ENCODE results near the gene PODXL2.

The PODXL2 gene

GRCh38 chr3:127693336-127693843, 64.4 kb downstream of the PODXL2 start:
- no peak overlapping the region for H2AK5ac ChIP-seq (ENCODE audit: low read length)
- no peak overlapping the region for H3K23ac ChIP-seq (ENCODE audit: low read length)
- no peak overlapping the region for H3K4ac ChIP-seq (ENCODE audit: low read depth, low read length)
- H3K27ac ChIP-seq (ENCODE audit: low read depth, low read length) = no peak overlapping the region
- no peak for DNase-seq
- no peak overlapping the region for H2BK120ac ChIP-seq (ENCODE audit: low read depth, low read length)
- no peaks in the 10 kb centered on the region for H3K79me2 ChIP-seq (ENCODE audit: control insufficient read depth, insufficient read depth, low read length)
- H3K79me1 ChIP-seq (ENCODE audit: low read length) = no peaks in the 10 kb centered on the region
- no peak overlapping the region for H3K18ac ChIP-seq (ENCODE audit: low read length)
- no peaks in the 10 kb centered on the region for H3K36me3 ChIP-seq (ENCODE audit: control insufficient read depth, insufficient read depth, low read length)
- no peak overlapping the region for H3K9ac ChIP-seq (ENCODE audit: low read length)
- no peak overlapping the region for H4K8ac ChIP-seq (ENCODE audit: low read depth, low read length)
- no CpG with 5 or more reads among the region's 7 CpGs for WGBS (ENCODE audit: extremely low coverage, insufficient coverage, low lambda C conversion rate)
- H3K4me1 ChIP-seq (ENCODE audit: control insufficient read depth, low read depth, low read length) = peaks cover 2% of the 10 kb centered on the region
- H4K5ac ChIP-seq (ENCODE audit: low read length) = no peak overlapping the region
- H2BK5ac ChIP-seq (ENCODE audit: low read length) = no peak overlapping the region
- H3K4me2 ChIP-seq (ENCODE audit: low read length) = no peak overlapping the region
- no peak overlapping the region for H2BK15ac ChIP-seq (replicated peaks; ENCODE audit: low read depth)
- no peak overlapping the region for H3K56ac ChIP-seq (ENCODE audit: low read length)
- no peak overlapping the region for H3K4me3 ChIP-seq (ENCODE audit: low read length)
- H3K27me3 ChIP-seq (ENCODE audit: insufficient read depth, low read length, poor library complexity) = no peaks in the 10 kb centered on the region

- H3K56ac ChIP-seq (ENCODE audit: low read length) = no peak overlapping the region
- no peak overlapping the region for H3K4me3 ChIP-seq (ENCODE audit: low read length)
- no peak overlapping the region for H3K4me2 ChIP-seq (ENCODE audit: low read length)
- no peak overlapping the region for H2BK15ac ChIP-seq (replicated peaks; ENCODE audit: low read depth)
- H3K9ac ChIP-seq (ENCODE audit: low read length) = no peak overlapping the region
- no peak overlapping the region for H2BK5ac ChIP-seq (ENCODE audit: low read length)
- no peak overlapping the region for H4K8ac ChIP-seq (ENCODE audit: low read depth, low read length)
- peak; percentile 69 for DNase-seq
- WGBS (ENCODE audit: extremely low coverage, insufficient coverage, low lambda C conversion rate) = no CpG with 5 or more reads among the region's 17 CpGs
- no peak overlapping the region for H3K23ac ChIP-seq (ENCODE audit: low read length)
- H3K27ac ChIP-seq (ENCODE audit: low read depth, low read length) = no peak overlapping the region
- H2AK5ac ChIP-seq (ENCODE audit: low read length) = no peak overlapping the region
- H2BK120ac ChIP-seq (ENCODE audit: low read depth, low read length) = no peak overlapping the region
- H3K27me3 ChIP-seq (ENCODE audit: insufficient read depth, low read length, poor library complexity) = no peaks in the 10 kb centered on the region
- H3K79me1 ChIP-seq (ENCODE audit: low read length) = no peaks in the 10 kb centered on the region
- no peak overlapping the region for H3K18ac ChIP-seq (ENCODE audit: low read length)
- H3K79me2 ChIP-seq (ENCODE audit: control insufficient read depth, insufficient read depth, low read length) = no peaks in the 10 kb centered on the region
- H3K4ac ChIP-seq (ENCODE audit: low read depth, low read length) = no peak overlapping the region
- no peak overlapping the region for H4K5ac ChIP-seq (ENCODE audit: low read length)
- peaks cover 2% of the 10 kb centered on the region for H3K4me1 ChIP-seq (ENCODE audit: control insufficient read depth, low read depth, low read length)
- H3K36me3 ChIP-seq (ENCODE audit: control insufficient read depth, insufficient read depth, low read length) = no peaks in the 10 kb centered on the region
These were observed 65.7 kb downstream of the PODXL2 start for GRCh38 chr3:127694467-127695215.

- Histone ChIP-seq H3K79me2 (ENCODE audit: control insufficient read depth, insufficient read depth, low read length) (no peaks in the 10 kb centered on the region), H3K18ac (ENCODE audit: low read length) (no peak overlapping the region), H3K9ac (ENCODE audit: low read length) (peak overlapping the region; percentile 34), H4K8ac (ENCODE audit: low read depth, low read length) (no peak overlapping the region), H3K27ac (ENCODE audit: low read depth, low read length) (no peak overlapping the region), H3K4me2 (ENCODE audit: low read length) (no peak overlapping the region), H3K36me3 (ENCODE audit: control insufficient read depth, insufficient read depth, low read length) (no peaks in the 10 kb centered on the region), H3K56ac (ENCODE audit: low read length) (peak overlapping the region; percentile 67), H3K4ac (ENCODE audit: low read depth, low read length) (no peak overlapping the region), H2BK15ac (replicated peaks; ENCODE audit: low read depth) (no peak overlapping the region), H2BK5ac (ENCODE audit: low read length) (no peak overlapping the region), H3K27me3 (ENCODE audit: insufficient read depth, low read length, poor library complexity) (no peaks in the 10 kb centered on the region), H3K23ac (ENCODE audit: low read length) (no peak overlapping the region), H3K4me3 (ENCODE audit: low read length) (no peak overlapping the region), H3K79me1 (ENCODE audit: low read length) (no peaks in the 10 kb centered on the region), H4K5ac (ENCODE audit: low read length) (peak overlapping the region; percentile 0), H2BK120ac (ENCODE audit: low read depth, low read length) (no peak overlapping the region), H2AK5ac (ENCODE audit: low read length) (no peak overlapping the region), H3K4me1 (ENCODE audit: control insufficient read depth, low read depth, low read length) (no peaks in the 10 kb centered on the region)
- no CpG with 5 or more reads among the region's 16 CpGs for WGBS (ENCODE audit: extremely low coverage, insufficient coverage, low lambda C conversion rate)
- DNase-seq = peak; percentile 86
These were observed 68.7 kb downstream of the PODXL2 start for GRCh38 chr3:127697551-127698240.

DNA sequence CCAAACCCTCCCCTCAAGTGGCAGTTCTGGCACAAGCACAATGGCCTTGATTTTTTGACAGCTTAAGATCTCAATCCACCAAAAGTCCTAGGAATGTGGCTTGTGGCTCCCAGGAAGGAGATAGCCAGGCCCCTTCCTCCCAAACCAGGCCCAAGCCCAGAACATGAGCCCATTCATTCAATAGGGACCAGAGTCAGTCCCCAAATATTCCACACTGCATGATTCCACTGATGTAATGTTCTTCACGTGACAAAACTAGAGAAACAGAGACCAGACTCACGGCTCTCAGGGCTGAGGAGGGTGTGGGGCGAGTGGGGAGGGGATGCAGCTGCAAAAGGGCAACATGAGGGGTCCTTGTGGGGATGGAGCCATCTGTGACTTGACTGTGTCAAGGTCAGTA, 69.3 kb downstream of the PODXL2 start:
- no peaks in the 10 kb centered on the region for H3K79me2 ChIP-seq (ENCODE audit: control insufficient read depth, insufficient read depth, low read length)
- H2BK5ac ChIP-seq (ENCODE audit: low read length) = no peak overlapping the region
- H3K27me3 ChIP-seq (ENCODE audit: insufficient read depth, low read length, poor library complexity) = no peaks in the 10 kb centered on the region
- no peak overlapping the region for H3K4me2 ChIP-seq (ENCODE audit: low read length)
- H3K4me3 ChIP-seq (ENCODE audit: low read length) = no peak overlapping the region
- H2AK5ac ChIP-seq (ENCODE audit: low read length) = no peak overlapping the region
- H3K23ac ChIP-seq (ENCODE audit: low read length) = no peak overlapping the region
- no peaks in the 10 kb centered on the region for H3K79me1 ChIP-seq (ENCODE audit: low read length)
- H3K9ac ChIP-seq (ENCODE audit: low read length) = no peak overlapping the region
- H3K56ac ChIP-seq (ENCODE audit: low read length) = no peak overlapping the region
- no CpG with 5 or more reads among the region's 3 CpGs for WGBS (ENCODE audit: extremely low coverage, insufficient coverage, low lambda C conversion rate)
- H2BK120ac ChIP-seq (ENCODE audit: low read depth, low read length) = no peak overlapping the region
- no peaks in the 10 kb centered on the region for H3K4me1 ChIP-seq (ENCODE audit: control insufficient read depth, low read depth, low read length)
- DNase-seq = no peak
- H3K36me3 ChIP-seq (ENCODE audit: control insufficient read depth, insufficient read depth, low read length) = no peaks in the 10 kb centered on the region
- H3K18ac ChIP-seq (ENCODE audit: low read length) = no peak overlapping the region
- H2BK15ac ChIP-seq (replicated peaks; ENCODE audit: low read depth) = no peak overlapping the region
- H3K4ac ChIP-seq (ENCODE audit: low read depth, low read length) = no peak overlapping the region
- H4K8ac ChIP-seq (ENCODE audit: low read depth, low read length) = no peak overlapping the region
- no peak overlapping the region for H4K5ac ChIP-seq (ENCODE audit: low read length)
- H3K27ac ChIP-seq (ENCODE audit: low read depth, low read length) = no peak overlapping the region

GRCh38 chr3:127698691-127699415, 69.9 kb downstream of the PODXL2 start:
- H3K4me3 ChIP-seq (ENCODE audit: low read length) = no peak overlapping the region
- no peak overlapping the region for H3K18ac ChIP-seq (ENCODE audit: low read length)
- H2AK5ac ChIP-seq (ENCODE audit: low read length) = no peak overlapping the region
- no peak overlapping the region for H4K5ac ChIP-seq (ENCODE audit: low read length)
- no peak overlapping the region for H4K8ac ChIP-seq (ENCODE audit: low read depth, low read length)
- no peaks in the 10 kb centered on the region for H3K79me1 ChIP-seq (ENCODE audit: low read length)
- no peak overlapping the region for H3K9ac ChIP-seq (ENCODE audit: low read length)
- no CpG with 5 or more reads among the region's 6 CpGs for WGBS (ENCODE audit: extremely low coverage, insufficient coverage, low lambda C conversion rate)
- H2BK5ac ChIP-seq (ENCODE audit: low read length) = no peak overlapping the region
- H3K4ac ChIP-seq (ENCODE audit: low read depth, low read length) = no peak overlapping the region
- no peak overlapping the region for H3K27ac ChIP-seq (ENCODE audit: low read depth, low read length)
- H3K56ac ChIP-seq (ENCODE audit: low read length) = no peak overlapping the region
- H3K4me2 ChIP-seq (ENCODE audit: low read length) = no peak overlapping the region
- no peak overlapping the region for H3K23ac ChIP-seq (ENCODE audit: low read length)
- no peak for DNase-seq
- no peak overlapping the region for H2BK120ac ChIP-seq (ENCODE audit: low read depth, low read length)
- H3K27me3 ChIP-seq (ENCODE audit: insufficient read depth, low read length, poor library complexity) = no peaks in the 10 kb centered on the region
- no peaks in the 10 kb centered on the region for H3K4me1 ChIP-seq (ENCODE audit: control insufficient read depth, low read depth, low read length)
- no peak overlapping the region for H2BK15ac ChIP-seq (replicated peaks; ENCODE audit: low read depth)
- H3K36me3 ChIP-seq (ENCODE audit: control insufficient read depth, insufficient read depth, low read length) = no peaks in the 10 kb centered on the region
- H3K79me2 ChIP-seq (ENCODE audit: control insufficient read depth, insufficient read depth, low read length) = no peaks in the 10 kb centered on the region

Measured in mesendoderm (in vitro differentiated cells).